Liver (tissue), 3 donors: Measurements from ENCODE around the gene DDX50.

Source experiments
- ATF3 ChIP-seq: IDR thresholded peaks from 2 replicates; pipeline ENCODE4 v1.6.1; 2016; ENCODE audit warnings: antibody characterized with exemption
- CTCF ChIP-seq: fragments of 150-350 bp; IDR thresholded peaks from 2 replicates; pipeline ENCODE4 v1.5.1; 2017; ENCODE audit warnings: improper control_type of control experiment, low read depth, low read length; ENCODE audit not compliant: missing input control
- EGR1 ChIP-seq, 2 donors: IDR thresholded peaks; 2 replicates each; pipeline ENCODE4 v1.6.1; 2016 to 2018; ENCODE audit warnings: antibody characterized with exemption in 2 of 2, low read depth in 2 of 2
- FOXA1 ChIP-seq: IDR thresholded peaks from 2 replicates; pipeline ENCODE4 v1.6.1; 2016; ENCODE audit warnings: antibody characterized with exemption
- GABPA ChIP-seq, 2 donors: IDR thresholded peaks in 1 of 2; conservative IDR thresholded peaks in 1 of 2; 2 replicates each; pipeline ENCODE4 v1.6.1; 2016; ENCODE audit warnings: antibody characterized with exemption in 2 of 2, mild to moderate bottlenecking in 1 of 2, moderate library complexity in 1 of 2
- JUND ChIP-seq, 2 donors: IDR thresholded peaks; 2 replicates each; pipeline ENCODE4 v1.6.1; 2016; ENCODE audit warnings: antibody characterized with exemption in 2 of 2
- RAD21 ChIP-seq, 2 donors: IDR thresholded peaks; 2 replicates each; pipeline ENCODE4 v1.6.1; 2016; ENCODE audit warnings: antibody characterized with exemption in 2 of 2, mild to moderate bottlenecking in 2 of 2
- REST ChIP-seq: IDR thresholded peaks from 2 replicates; pipeline ENCODE4 v1.6.1; 2016; ENCODE audit warnings: antibody characterized with exemption, mild to moderate bottlenecking
- SP1 ChIP-seq: IDR thresholded peaks from 2 replicates; pipeline ENCODE4 v1.6.1; 2018; ENCODE audit warnings: antibody characterized with exemption, mild to moderate bottlenecking
- TAF1 ChIP-seq: conservative IDR thresholded peaks from 2 replicates; pipeline ENCODE4 v1.6.1; 2016; ENCODE audit warnings: antibody characterized with exemption, mild to moderate bottlenecking
- YY1 ChIP-seq: IDR thresholded peaks from 2 replicates; pipeline ENCODE4 v1.6.1; 2016; ENCODE audit warnings: antibody characterized with exemption, mild to moderate bottlenecking
- donor health status: healthy.
- donor health status: healthy.

GRCh38 chr10:68981074-68981473 is 80.0 kb downstream of the DDX50 start:
- no peak for TF ChIP-seq YY1
- no peak for TF ChIP-seq CTCF
- TF ChIP-seq FOXA1 = no peak
- no peak for TF ChIP-seq RAD21 (IDR thresholded peaks at IDR 0.05)
- no peak for TF ChIP-seq JUND (IDR thresholded peaks at IDR 0.05)
- TF ChIP-seq GABPA (IDR thresholded peaks at IDR 0.05 in 1 of 2, conservative IDR thresholded peaks at IDR 0.05 in 1 of 2) = no peak
- TF ChIP-seq SP1 = no peak
- TF ChIP-seq REST = no peak
- no peak for TF ChIP-seq EGR1 (IDR thresholded peaks at IDR 0.05; ENCODE audit: low read depth in 2 of 2)
- no peak for TF ChIP-seq TAF1
- no peak for TF ChIP-seq ATF3
